Adrenal gland (tissue), 5 donors: ENCODE results near the gene KCNB1.

Source experiments
- POLR2A ChIP-seq, 2 donors: fragments of 450-650 bp; IDR thresholded peaks; one replicate each; pipeline ENCODE4 v1.6.1; 2017; ENCODE audit warnings: antibody characterized with exemption in 2 of 2, mild to moderate bottlenecking in 2 of 2, moderate library complexity in 1 of 2
- TF ChIP-seq, protein P1 (sequence below), 6 experiments: fragments of 450-650 bp in 4 of 6; fragments of 200-600 bp in 2 of 6; sonication (generic) in 1 of 6; IDR thresholded peaks; 1 replicate in 5 of 6; 2 replicates in 1 of 6; pipeline versions ENCODE4 v1.5.1 to v1.8.0; 2016 to 2021; ENCODE audit warnings: antibody characterized with exemption in 6 of 6, mild to moderate bottlenecking in 2 of 6, moderate library complexity in 1 of 6
- donor health status: DM: no; HTN: no; CAD: no.

DNA sequence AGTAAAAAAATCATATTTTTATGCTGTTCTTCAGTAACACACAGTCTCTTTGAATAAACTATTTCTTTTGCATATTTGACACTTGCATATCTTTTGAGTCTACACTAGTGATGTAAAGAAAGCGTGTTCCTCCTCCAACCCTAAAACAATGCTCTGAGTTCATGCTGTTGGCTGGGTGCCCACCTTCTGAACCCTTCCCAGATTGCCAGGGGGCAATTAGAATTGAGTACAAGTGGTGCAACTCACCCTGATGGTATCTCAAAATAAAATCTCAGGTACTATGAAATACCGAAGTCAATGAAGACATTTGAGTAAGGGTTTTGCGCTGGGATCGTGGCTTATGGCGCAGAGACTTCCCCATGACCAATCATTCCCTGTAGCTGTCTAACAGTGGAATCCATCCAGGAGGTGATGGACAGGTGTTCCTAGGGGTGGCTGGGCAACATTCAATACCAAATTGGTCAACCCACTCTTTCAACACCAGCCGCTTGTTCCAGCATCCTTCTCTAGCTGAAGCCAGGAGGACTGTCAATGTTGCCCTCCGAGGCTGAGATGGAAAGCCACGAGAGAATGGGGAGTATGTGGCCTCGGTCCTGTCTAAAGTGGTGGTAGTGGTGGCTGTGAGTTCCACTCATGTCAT is 110.3 kb downstream of the KCNB1 start:
- TF ChIP-seq, protein P1, sequence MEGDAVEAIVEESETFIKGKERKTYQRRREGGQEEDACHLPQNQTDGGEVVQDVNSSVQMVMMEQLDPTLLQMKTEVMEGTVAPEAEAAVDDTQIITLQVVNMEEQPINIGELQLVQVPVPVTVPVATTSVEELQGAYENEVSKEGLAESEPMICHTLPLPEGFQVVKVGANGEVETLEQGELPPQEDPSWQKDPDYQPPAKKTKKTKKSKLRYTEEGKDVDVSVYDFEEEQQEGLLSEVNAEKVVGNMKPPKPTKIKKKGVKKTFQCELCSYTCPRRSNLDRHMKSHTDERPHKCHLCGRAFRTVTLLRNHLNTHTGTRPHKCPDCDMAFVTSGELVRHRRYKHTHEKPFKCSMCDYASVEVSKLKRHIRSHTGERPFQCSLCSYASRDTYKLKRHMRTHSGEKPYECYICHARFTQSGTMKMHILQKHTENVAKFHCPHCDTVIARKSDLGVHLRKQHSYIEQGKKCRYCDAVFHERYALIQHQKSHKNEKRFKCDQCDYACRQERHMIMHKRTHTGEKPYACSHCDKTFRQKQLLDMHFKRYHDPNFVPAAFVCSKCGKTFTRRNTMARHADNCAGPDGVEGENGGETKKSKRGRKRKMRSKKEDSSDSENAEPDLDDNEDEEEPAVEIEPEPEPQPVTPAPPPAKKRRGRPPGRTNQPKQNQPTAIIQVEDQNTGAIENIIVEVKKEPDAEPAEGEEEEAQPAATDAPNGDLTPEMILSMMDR (IDR thresholded peaks at IDR 0.05), result no peak
- no peak for TF ChIP-seq POLR2A (IDR thresholded peaks at IDR 0.05)
